Stimulated activated CD8-positive, alpha-beta memory T cell treated with anti-CD3 and anti-CD28 coated beads, Interleukin-7, amount 100 ng/mL, for 4 hours (primary cell): ENCODE measurements around the gene ARL4C.

ENCODE experiments used
- DNase-seq, 2 donors: peaks; one replicate each; pipeline ENCODE4 v3.0.0-alpha.2; 2020; ENCODE audit warnings: low read depth in 2 of 2

The ARL4C gene, protein sequence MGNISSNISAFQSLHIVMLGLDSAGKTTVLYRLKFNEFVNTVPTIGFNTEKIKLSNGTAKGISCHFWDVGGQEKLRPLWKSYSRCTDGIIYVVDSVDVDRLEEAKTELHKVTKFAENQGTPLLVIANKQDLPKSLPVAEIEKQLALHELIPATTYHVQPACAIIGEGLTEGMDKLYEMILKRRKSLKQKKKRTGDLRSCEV

DNA sequence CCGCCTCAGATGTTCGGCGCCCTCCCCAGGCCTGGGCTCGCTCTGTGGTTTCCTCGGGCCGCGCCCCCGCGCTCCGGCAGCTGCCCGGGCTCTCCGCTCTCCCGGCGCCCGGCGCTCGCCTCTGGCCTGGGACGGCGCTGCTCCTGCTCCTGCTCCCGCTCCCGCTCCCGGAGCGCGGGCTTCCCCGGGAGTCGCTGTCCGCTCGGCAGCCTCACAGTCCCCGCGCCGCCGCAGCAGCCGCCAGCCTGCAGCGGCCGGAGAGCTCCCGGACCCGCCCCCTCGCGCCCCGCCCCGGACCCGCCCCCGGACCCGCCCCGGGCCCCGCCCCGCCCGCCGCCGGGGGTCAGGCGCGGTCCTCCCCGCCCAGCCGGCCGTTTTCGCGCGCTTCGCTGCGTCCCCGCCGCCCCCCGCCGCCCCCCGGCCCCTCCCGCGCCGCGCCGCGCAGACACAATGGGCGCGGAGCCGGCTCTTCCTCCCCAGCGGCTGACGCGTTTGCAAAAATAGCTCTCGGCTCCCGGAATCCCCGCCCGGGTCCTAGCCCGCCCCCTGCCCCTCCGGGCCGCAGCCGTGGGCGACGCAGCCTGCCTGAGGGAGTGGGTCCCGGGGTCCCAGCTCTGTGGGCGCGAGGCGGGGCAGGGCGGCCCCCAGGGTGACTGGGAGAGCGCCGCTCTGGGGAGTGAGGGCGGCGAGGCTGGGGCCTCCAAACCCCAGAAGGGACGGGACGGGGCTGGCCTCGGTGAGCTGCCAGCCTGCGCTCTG is at the start of gene ARL4C:
Gene ARL4C (minus strand): TSS at position 247 of the 759 bp plus-strand sequence. CDS start 495 bp downstream, outside the sequence.
- DNase-seq = peak in 1 of 2 donors; percentile 58

DNA sequence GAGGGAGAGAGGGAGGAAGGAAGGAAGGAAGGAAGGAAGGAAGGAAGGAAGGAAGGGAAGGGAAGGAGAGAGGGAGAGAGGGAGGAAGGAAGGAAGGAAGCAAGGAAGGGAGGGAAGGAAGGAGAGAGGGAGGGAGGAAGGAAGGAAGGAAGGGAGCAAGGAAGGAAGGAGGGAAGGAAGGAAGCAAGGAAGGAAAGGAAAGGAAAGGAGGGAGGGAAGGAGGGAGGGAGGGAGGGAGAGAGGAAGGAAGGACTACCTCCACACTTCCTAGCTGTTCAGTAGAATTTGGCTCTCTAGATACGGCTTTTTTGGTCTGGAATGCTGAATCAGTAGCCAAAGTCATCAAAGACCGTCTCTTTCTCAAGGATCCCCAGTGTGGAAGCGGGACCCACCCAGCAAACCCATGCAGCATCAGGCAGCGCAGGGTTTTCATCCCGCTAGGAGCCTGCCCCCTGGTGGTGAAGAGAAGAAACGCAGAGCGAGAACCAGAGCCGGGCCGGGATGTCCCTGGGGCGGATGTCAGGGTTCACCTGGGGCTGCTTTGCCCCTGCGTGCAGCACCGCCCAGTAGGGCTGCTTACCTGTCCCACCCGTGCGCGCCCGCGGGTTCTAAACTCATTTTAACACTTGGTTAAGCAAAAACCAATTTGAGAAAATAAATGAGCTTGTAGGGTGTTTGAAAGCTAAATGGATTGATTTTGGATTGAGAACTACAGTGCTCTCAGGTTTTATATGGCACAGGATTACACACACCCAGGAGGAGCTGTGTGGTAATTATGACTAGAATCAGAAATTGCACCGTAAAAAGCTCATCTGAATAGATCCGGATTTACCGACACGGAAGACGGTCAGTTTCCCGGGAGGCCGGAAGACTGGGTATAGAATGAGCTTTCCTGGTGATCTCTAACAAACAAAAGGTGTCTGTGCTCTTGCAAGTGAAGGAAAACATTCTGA is 48.1 kb upstream of the ARL4C start:
- DNase-seq = peak; percentile 53 to 58

DNA sequence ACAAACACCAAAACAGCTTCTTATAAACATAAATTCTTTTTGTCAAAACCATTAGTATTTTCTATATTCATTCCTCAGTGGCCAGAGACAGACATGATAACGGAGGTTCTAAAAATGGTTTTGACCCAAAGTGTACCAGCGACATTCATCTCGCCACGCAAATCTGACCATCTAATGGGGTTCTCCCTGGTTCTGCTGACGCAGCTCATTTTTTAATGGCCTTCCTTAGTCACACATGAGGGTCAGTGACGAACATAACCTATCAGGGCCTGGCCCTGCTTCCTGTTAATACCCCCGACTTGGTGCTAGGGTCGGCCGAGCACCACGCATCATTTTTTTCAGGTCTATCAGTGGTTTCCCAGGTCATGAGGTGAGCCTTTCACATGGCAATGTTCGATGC is 45.9 kb upstream of the ARL4C start:
- DNase-seq = no peak

DNA sequence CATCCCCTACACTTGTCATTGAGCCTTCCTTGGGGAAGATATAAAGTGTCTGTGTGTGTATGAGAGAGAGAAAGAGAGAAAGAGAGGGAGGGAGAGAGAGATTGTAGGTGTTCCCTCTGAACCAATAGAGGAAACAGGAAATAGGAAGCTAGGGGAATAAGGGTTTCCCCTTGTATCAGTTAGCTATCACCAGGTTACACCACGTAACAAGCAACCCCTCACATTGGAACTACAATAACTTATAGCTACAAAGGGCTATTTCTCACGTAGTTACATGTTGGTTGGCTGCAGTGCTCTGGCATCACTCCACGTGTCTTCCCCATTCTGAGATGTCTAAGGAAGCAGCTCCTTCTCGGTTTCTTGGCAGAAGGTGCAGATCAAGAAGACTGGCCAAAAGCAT is 41.0 kb upstream of the ARL4C start:
- no peak for DNase-seq

DNA sequence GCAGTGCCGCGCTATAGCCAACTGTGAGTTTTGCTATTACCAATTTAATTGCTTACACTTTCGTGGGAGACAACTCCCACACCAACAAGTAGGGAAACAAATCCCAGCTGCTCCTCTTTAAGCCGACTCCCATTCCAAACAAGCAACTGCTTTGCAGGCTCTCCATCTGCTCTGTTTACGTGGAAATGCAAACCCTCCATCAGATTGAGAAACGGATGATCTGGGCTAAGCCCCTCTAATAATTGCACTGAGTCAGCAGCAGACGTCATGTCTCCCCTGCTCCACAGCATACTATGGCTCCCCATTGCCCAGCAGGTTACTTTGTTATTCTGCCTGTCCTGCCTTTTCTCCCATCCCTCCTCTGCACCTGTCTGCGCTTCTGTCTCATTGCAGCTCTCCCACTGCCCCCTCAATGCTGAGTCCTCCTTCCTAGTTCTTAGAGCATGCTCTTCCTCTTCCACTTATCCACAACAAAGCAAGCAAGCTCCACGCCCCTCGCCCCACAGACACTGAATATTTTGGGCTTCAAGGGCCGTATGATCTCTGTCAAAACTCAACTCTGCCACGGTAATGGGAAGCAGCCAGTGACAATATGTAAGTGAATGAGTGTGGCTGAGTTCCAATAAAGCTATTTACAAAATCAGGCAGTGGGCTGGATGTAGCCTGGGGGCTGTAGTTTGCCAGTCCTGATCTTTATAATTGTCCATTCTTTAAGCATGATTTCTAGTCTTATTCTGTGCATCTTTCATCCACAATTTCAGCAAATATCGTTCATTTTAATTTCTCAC is 39.5 kb upstream of the ARL4C start:
- no peak for DNase-seq

DNA sequence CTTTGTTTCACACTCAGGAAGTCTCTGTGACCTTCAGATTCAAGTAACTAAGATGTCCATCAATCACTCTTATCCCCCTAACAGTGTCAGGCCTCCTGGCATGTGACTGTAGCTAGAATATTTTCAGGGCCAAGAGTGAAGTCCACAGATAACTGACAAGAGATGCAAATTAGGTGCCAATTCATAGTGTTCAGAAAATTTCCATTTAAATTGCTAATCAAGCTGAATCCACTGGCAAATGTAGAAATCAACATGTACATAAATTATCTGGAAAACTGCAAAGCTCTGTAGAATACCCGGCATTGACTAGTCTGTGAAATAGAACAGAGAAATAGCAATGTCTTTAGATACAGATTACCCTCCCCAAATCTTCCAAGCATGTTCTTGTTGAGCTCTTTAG is 38.6 kb upstream of the ARL4C start:
- no peak for DNase-seq

DNA sequence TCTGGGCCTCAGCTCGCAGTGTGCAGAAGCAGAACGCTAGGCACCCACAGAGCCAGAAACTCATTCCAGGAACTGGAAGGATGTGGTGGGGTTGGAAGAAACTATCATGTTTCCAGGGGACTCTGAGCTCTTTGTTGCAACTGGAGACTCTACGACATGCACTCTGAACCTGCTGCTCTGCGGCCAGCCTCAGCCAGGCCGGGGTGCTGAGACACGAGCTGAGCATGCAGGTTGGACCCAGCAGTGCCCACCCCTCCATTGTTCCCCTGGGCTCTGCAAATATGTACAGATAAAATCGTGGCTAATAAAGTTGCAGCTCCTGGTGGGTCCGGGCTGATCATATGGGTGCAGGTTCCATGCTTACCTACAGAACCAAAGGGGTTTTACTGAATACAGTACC is 37.6 kb upstream of the ARL4C start:
- DNase-seq = no peak

DNA sequence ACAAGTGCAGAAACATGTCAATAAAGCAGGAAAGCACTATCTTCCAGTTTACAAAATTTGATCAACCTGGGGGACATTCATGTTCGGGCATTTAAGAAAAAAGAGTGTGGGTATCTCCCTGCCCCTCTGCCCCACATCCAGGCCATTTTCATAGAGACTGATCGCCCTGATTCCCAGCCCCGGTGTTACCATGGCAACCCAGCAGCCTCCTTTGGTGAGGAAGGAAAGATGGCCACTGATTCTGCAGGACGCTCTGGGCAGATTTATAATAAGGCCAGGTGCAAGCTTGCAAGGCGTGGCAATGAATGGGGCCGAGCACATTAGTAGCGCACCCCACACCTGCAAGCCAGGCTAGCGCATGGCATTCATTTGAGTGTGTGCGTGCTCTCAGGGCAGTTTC is 36.7 kb upstream of the ARL4C start:
- DNase-seq = no peak

DNA sequence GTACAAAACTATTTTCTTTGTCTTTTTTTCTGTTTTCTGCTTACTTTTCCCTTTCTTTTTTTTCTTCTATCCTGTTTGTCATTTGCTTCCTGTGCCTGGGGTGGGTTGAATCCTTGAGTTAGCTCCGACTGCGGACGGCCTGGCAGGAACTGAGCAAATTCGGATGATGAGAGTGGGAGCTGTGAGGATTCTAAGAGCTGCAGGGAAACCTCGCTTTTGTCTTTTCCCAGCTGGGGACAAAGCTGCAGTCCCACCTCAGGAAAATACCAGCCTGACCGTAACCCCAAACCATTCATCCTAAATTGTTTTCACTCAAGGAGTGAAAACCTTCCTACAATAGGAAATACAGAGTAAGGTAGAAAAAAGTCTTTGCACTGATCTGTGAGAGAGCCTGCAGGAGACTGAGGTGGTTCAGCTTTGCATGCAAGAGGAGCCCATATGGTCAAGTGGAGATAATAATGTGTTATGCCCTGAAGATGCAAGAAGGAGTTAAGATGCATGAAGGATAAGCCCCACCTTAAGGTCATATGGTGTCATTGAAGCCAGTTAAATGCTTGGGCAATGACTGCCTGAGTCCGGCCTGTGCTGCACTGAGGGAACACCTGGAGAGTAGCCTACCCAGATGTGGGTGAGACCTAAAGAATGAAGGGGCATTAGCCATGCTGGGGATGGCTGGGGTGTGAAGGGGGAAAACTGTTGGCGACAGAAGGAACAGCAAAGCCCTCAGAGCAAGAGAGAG is 31.7 kb upstream of the ARL4C start:
- no peak for DNase-seq

DNA sequence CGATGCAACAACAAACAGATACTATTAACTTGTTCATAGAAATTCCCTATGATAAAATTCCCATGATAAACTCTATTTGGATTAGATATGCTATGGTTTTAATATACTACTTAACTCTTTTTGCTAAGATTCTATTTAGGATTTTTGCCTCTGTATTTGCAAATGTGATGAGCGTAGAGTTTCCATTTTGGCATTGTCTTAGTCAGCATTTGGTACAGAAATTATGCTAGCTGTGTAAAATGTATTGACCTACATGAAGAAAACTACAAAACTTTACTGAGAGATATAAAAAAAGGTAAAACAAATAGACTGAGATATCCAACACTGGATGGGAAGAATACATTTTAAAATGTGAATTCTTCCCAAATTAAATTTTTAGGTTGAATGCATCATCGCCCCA is 29.8 kb upstream of the ARL4C start:
- no peak for DNase-seq

DNA sequence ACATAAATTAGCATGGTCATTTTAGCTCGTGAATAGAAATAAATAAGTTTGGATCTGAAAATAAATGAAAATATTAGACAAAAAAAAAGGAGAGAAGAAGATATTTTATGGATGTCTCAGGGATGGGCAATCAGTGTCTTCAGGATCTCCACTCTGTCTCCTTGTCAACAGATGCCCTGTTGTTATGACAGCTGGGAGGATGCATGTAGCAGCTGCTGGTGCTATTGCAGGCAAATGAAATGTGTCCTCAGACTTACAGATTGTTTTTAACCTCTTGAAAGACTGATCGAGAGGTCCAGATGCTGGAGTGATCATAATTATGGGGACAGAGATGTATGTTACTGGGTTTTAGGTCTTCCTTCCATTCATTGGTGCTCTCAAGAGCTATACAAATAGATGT is 24.7 kb upstream of the ARL4C start:
- DNase-seq = no peak

DNA sequence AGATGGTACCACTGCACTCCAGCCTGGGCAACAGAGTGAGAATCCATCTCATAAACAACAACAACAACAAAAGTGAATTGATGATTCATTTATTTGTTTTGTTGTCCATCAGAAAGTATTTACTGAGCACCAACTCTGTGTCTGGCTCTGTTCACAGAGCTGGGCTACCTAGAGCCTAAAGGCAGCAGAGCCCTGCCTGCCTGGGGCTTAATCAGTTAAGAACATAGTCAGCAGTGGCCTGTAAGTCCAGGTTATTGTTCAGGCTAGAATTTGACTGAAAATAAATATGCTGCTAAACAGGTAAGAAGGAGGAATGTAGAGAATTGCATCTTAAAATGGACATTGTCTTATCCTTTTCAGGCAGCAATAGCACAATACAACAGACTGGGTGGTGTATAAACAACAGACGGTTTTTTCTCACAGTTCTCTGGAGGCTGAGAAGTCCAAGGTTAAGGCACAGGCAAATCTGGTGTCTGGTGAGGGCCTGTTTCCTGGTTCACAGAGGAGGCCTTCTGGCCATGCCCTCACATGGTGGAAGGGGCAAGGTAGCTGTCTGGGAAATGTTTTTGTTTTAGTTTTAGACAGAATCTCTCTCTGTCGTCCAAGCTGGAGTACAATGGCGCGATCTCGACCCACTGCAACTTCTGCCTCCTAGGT is 22.2 kb upstream of the ARL4C start:
- no peak for DNase-seq

DNA sequence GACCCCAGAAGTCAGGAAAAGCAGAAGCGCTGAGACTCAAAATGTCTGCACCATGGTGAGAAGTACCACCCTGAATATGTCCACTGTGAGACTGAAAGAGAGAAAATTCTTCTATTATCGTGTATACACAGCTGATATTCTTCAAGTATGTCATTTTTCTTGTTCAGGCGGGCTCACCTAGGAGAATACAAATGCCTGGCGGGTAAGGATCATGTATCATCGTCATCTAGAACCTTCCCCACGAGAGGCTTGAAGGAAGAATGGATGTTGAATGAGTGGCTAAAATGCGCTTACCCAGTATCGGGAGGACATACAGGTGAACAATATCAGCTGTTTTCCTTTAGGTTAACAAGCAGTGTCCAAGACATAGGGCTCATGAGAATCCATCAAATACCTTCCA is 21.1 kb upstream of the ARL4C start:
- DNase-seq = no peak

DNA sequence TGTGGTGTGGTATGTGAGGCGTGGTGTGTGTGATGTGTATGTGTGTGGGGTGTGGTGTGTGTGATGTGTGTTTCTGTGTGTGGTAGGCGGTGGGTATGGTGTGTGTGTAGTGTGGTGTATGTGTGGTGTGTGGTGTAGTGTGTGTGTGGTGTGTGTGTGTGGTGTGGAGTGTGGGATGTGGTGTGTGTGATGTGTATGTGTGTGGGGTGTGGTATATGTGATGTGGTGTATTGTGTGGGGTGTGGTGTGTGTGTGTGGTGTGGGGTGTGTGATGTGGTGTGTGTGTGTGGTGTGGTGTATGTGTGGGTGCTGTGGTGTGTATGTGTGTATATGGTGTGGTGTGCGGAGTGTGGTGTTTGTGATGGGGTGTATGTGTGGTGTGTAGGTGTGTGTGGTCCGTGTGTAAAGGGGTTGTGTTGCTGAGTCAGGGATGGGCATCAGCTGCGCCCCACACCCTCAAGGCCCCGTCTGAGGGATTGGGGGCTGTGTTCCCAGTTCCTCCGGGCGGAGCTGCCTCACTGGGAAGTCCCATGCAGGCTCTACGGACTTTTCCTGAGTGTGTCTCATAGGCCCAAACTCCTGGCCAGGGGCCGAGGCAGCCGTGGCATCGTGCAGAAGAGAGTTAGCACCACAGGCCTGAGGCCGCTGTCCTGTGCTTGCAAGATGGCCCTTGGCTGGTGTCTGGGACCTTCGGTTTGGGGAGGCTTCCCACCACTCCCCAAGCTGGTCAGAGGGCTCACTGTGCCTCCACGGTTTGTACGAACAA is 18.2 kb upstream of the ARL4C start:
- DNase-seq = no peak

DNA sequence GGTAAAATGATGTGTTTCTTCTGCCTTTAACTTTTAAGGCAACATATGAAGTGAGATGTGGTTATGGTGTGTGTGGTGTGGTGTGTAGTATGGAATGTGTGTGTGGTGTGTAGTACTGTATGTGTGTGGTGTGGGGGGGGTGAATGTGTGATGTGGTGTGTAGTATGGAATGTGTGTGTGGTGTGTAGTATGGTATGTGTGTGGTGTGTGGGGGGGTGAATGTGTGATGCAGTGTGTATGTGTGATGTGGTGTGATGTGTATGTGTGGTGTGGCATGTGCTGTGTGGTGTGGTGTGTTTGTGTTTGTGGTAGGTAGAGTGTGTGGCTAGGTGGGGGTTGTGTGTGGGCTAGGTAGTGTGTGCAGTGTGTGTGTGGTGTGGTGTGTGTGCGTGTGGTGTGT is 17.2 kb upstream of the ARL4C start:
- no peak for DNase-seq

DNA sequence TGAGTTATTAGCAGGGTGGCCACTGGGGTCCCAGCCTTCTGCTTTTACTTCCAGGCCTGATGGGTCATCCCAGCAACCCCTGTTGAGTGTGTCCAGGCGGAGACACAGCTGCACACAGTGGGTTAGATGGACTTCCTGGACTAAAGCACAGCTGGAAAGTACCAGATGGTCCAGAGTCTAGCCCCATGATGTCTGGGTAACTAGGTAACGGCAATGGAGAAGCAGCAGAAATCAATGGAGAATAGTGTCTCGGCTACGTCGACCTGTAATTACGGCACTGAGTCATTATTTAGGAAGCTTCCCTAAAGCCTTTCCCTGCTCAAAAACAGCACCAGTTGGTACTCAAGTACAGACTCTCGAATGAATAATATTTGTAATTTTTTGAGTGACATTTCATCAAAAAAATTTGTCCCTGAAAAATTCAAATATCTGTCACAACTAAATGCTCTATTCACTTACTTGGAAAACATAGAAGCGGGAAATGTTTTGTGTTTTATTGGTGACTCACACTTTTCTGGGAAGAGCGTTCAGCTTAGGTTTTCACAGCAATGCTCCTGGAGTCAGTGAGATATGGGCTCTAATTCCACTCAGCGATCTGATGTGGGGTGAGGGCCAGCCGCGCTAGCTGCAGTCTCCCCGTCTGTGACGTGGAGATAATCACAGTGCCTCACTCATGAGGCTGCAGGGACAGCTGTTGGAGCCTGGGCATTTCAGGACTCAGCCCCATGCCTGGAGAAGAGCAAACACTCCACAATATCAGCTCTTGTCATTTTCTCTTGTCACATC is 16.2 kb upstream of the ARL4C start:
- DNase-seq = no peak

DNA sequence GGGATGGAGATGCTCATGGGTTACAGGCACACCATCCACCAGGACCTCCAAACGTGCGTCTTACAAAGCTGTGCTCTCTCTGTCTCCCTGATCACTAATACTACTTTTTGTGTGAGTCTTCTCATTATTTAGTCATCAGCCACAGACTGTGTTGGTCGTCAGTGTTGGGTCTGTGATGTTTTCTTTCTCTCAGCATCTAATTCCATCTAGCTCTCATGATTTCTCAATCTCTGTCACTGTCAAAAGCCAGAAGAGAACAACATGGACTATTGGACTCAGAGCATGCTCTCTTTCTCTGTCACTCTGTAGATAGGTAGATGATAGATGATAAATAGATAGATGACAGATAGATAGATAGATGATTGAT is 6.0 kb upstream of the ARL4C start:
- no peak for DNase-seq

DNA sequence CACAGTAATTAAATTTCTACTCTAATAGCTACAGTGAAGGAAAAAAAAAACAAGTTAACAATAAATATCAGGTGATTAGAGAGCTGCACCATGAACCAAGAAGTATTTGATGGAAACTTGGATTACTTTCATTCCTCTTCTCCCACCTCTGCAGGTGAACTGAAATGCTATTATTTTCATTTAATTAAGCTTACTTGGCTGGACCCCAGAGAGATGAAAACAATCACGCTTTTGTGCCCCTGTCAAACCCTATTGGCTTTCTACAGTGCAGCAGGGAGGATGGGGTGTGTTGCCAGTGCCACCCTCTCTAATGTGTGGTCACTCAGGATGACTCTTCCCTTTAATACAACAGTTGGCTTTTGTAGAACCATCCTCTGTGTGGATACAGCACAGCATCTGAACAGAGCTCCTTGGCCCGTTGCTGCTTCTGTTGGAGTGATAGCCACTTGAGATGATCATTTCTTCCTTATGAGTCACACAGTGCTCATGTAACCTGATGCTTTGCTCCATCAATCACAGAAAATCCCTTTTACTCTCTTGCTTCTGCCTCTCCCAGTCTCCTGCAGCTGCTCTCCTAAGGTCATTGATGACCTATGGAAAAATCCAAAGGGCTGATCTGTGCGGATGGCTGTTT is 5.5 kb upstream of the ARL4C start:
- no peak for DNase-seq
